GM21529 (cell line): ENCODE data around the gene SMAP1.
"Not testable (repeated sequence)": the region's sequence is repeated elsewhere in the genome, so short reads cannot be mapped to it uniquely, and the experiment has no call there.

ENCODE experiments used
- ATAC-seq: cut with Tn5 transposase; IDR thresholded peaks from one replicate; pipeline ENCODE4 v1.9.1; 2021; ENCODE audit not compliant: unreplicated experiment

SMAP1 gene

DNA sequence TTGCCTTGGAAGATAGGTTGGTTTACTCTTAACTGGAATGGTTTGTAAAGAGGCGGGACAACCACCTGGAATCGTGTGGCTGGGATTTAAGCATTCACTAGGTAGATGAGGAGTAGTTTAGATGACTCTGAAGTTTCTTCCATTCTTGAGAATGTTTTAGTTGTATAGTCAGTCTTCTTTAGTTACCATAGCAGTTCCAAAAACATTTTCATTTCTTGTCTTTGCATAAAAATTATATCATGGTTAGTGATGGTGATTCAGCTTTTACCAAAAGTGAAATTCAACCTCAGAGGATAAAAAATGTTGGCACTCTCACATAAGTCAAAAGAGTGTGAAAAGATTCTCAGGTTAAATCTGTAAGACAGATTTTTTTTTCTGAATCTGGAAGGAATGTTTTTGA, 70.3 kb downstream of the SMAP1 start:
- ATAC-seq, result no peak

DNA sequence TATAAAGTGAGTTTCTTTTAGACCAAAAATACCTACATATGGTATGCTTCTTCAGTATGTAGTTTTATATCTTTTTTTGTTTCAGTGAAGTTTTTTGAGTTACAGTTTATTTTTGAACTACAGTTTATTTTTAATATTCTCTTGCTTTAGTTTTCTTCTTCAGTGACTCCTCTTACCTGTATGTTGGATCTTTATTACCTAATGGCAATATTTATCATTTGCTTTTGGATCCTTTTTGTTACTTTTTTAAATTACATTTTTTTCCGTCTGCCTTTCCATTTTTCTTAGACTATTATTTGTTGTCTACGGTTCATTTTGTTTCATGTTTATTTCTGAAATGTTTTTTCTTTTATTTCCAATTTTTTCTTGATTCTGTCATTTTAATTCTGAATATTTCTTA, 71.9 kb downstream of the SMAP1 start:
- ATAC-seq, result no peak

DNA sequence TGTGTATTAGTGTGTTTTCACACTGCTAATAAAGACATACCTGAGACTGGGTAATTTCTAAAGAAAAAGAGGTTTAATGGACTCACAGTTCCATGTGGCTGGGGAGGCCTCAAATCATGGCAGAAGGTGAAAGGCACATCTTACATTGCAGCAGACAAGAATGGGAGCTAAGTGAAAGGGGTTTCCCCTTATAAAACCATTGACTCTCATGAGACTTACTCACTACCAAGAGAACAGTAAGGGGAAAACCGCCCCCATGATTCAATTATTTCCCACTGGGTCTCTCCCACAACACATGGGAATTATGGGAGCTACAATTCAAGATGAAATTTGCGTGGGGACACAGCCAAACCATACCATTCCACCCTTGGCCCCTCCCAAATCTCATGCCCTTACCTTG, 73.1 kb downstream of the SMAP1 start:
- ATAC-seq, result not testable (repeated sequence)

DNA sequence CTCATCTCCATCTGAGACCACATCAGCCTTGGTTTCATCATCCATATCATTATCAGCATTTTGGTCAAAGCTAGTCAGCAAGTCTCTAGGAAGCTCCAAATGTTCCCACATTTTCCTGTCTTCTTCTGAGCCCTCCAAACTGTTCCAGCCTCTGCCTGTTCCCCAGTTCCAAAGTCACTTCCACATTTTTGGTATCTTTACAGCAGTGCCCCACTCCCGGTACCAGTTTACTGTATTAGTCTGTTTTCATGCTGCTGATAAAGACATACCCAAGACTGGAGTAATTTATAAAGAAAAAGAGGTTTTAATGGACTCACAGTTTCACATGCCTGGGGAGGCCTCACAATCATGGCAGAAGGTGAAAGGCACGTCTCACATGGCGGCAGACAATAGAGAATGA, 74.8 kb downstream of the SMAP1 start:
- not testable (repeated sequence) for ATAC-seq

DNA sequence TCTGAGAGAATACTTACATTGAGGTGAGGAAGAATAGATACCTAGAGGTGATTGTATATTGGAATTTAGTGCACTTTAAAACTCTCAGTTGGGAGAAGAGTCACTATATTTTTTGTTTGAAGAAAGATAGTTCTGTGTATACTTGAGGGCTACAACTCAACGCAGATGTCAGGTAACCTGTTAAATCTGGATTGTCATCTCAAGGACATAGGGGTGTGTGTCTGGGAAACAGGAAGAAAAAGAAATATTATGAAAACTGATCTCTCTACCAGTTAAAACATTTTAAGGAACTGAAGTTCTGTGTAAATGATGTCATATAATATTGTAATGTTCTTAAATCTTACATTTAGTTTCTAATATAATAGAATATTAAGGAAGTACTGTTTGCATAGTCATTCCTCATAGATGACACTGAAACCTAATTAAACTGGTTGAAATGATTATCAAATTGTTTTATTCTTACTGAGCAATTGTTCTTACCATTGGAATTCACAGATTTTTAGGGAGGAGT, 86.2 kb downstream of the SMAP1 start:
- ATAC-seq, result no peak

DNA sequence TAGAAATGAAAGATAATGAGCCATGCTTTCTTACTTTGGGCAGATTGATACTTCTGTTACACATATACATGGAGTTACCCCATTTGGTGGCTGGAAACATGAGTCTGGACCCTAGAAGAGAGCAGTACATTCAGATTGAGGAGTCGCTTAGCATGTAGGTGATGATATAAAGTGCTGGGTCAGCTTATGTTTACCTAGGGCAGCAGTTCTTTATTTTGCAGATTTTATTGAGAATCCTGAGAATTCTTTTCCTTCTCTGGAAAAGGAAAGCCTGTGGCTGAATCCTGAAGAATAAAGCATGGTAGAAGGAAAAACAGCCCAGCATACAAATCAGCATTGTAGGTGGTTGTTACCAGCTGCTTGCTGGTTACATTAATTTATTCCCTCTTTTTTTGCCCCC, 91.2 kb downstream of the SMAP1 start:
- no peak for ATAC-seq

DNA sequence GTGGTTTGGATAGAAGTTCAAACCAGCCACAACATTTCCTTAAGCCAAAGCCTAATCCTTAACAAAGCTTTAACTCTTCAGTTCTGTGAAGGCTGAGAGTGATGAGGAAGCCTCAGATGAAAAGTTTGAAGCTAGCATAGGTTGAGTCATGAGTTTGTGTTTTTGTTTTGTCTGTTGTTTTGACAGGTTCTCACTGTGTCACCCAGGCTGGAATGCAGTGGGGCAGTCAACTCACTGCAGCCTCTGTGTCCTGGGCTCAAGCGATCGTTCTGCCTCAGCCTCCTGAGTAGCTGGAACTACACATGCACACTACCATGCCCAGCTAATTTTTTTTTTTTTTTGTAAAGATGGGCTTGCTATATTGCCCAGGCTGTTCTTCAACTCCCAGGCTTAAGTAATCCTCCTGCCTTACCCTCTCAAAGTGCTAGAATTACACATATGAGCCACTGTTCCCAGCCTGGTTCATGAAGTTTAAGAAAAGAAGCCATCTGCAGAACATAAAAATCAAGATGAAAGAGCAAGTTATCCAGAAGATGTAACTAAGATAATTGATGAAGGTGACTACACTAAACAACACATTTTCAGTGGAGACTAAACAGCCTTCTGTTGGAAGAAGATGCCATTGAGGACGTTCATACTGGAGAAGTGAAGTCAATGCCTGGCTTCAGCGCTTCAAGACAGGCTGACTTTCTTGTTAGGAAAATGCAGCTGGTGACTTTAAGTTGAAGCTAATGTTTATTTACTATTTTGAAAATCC, 96.2 kb downstream of the SMAP1 start:
- ATAC-seq, result no peak

DNA sequence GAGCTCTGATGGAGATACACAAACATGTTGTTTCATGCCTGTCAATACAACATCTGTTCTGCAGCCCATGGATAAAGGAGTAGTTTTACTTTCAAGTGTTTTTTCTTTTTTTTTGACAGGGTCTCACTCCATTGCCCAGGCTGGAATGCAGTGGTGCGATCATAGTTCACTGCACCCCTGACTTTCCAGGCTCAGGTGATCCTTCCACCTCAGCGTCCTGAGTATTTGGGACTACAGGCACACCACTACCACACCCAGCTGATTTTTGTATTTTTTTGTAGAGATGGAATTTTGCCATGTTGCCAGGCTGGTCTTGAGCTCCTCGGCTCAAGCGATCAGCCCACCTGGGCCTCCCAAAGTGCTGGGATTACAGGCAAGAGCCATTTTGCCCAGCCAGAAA, 97.0 kb downstream of the SMAP1 start:
- ATAC-seq, result no peak

DNA sequence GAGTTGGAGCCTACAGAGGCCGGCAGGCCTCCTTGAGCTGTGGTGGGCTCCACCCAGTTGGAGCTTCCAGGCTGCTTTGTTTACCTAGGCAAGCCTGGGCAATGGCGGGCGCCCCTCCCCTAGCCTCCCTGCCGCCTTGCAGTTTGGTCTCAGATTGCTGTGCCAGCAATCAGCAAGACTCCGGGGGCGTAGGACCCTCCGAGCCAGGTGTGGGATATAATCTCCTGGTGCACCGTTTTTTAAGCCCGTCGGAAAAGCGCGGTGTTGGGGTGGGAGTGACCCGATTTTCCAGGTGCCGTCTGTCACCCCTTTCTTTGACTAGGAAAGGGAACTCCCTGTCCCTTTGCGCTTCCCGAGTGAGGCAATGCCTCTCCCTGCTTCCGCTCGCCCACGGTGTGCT, 103.7 kb downstream of the SMAP1 start:
- not testable (repeated sequence) for ATAC-seq

DNA sequence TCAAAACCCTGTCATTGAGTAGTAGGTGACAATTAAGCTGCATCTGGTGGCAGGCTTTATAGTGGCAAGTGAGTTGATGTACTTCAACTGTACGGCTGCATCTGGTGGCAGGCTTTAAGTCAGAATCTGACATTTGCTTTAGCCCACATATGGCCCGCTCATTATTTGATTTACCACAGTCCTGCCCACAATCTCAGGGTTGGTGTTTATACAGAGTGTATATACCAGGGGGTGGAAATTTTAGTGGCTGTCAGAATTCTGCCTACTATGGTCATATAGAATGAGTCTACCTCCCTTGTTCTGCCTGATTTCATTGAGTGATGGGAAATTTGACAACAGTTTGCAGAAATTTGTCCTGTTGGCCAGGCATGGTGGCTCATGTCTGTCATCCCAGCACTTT, 112.3 kb downstream of the SMAP1 start:
- no peak for ATAC-seq

DNA sequence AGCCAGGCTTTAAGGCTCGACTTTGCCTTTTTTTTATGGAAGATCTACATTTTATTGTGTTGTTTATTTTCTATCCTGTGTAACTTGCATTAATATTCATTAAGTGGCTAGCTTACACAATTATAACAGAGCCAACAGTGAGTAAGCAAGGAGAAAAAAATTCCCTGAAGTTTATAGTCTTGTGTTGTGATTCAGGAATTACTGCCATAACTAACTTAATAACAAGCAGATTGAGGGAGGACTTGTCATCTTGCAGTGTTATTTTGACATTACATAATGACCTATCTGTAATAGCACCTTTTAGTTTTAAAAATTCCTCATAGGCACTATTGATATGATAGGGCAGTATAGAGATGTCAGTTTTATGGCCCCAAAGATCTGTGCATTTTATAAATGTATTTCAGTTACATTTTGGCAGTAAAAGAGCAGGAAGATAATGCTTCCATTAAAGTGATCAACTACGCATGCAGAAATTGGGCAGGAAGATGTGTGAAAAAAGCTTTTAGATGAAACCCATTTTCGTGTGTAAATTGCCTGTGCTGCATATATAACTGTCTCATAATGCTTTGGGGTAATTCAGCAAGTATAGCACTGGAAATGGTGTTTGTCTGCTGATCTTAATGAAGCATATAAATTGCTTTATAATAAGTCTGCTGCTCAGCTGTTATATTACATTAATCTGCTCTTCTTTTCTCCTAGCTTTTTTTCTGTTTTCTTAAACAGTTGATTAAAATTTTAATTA, 123.0 kb downstream of the SMAP1 start:
- ATAC-seq, result no peak

DNA sequence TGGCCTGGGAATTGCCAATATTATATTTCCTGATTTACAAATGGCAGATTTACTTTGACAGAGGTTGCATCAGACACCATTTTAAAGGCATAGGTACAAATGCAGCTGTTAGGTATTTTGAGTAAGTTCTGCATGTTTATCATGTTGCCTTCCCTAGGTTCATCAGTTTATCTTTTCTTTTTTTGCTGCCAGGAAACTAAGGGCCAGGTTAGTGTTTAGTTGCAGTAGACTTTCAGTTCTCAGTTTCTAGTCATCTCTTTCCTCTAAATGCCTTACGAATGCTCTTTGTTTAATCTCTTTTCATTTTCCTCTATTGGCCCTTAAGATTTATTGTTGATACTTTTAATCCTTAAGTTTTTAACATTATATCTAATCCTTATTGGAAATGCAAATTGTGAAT, 129.9 kb downstream of the SMAP1 start:
- peak; percentile 98 for ATAC-seq

DNA sequence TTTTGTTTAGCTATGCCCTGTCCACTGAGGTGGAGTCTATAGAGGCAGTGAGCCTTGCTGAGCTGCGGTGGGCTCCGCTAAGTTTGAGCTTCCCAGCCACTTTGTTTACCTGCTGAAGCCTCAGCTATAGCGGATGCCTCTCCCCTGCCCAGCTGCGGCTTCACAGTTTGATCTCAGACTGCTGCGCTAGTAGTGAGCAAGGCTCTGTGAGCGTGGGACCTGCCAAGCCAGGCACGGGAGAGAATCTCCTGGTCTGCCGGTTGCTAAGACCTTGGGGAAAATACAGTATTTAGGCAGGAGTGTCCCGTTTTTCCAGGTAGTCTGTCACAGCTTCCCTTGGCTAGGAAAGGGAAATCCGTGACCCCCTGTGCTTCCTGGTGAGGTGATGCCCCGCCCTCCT, 138.4 kb downstream of the SMAP1 start:
- ATAC-seq, result no peak

DNA sequence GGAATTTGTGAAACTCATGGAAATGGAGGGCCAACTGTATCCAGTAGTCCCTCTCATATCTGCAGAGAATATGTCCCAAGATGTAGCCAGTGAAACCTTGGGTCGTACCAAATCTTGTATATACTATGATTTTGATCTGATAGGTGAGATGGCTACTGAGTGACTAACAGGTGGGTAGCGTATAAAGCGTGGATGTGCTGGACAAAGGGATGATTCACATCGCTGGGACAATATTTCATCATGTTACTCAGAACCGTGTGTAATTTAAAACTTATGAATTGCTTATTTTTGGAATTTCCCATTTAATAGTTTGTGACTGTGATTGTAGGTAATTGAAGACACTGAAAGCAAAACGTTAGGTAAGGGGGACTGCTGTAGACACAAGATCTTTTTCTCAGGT, 144.1 kb downstream of the SMAP1 start:
- no peak for ATAC-seq

DNA sequence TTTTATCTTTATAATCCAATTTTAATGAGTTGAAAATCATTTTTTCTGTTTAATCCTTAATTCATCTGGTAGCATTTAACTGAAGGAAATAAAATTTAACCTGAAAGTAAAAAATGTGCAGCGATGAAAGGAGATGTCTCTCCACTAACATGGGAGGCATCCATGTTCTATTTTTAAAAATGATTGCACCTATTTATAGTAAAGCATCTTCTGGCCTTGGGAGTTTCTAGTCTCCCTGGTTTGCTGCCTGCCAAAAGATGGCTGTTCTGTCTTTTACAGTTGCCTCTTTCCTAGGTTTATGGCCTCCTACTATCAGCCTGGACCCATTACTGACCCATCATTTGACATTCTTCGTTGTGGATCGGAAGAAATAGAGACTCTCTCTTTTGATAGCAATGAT, 146.2 kb downstream of the SMAP1 start:
- ATAC-seq, result no peak

DNA sequence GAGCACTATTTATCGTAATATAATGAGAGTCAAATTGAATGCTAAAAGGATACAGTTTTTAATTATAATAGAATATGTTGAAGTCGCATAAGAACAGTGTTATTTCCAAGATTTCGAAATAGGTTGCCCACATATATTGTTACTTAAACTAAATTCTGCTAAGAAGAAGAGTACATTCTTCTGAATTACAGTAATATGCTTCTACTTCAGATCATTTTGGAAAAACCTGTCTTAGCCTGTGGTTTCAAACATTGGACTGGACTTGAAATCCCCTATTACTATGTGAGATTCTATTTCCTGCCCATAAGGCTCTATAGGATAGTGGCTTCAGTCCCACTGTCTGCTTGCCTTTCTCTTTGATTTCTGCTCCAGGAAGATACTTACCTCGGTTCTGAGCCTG, 152.0 kb downstream of the SMAP1 start:
- ATAC-seq, result no peak

DNA sequence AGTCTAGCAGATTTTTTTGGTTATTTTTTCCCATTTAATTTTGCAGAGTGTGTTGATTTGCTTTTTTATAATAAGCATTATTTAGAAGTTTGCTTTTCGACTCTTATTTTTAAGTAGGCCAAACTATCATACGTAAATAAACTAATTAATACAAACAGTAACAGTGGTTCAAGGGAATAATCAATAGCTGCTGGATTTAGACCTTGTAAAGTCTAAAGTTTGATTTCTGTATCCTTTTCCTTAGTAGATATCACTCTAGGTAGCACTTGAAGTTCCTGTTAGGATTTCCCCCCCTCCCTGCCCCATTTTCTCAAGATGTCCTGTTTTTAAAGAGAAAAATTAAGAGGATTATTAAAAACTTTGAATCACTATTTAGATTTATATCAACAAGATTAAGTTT, 153.1 kb downstream of the SMAP1 start:
- ATAC-seq, result no peak

DNA sequence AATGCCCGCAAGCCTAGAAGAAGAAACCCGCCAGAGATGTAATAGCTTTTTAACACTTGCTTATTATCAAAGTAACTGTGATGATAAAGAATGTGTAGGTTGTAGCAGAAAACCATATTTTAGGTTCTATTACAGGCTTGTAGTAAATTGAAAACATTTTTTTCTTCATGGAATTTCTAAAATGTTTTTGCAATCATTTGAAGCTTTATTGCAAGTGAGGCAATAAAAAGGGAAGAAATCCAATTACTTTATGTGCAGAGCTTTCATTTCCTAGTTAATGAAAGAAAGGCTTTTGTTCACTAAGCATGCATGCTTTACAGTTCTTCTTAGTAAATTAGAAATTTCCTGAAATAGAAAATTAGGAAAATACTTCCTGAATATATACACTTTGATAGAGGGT, 154.1 kb downstream of the SMAP1 start:
- no peak for ATAC-seq

DNA sequence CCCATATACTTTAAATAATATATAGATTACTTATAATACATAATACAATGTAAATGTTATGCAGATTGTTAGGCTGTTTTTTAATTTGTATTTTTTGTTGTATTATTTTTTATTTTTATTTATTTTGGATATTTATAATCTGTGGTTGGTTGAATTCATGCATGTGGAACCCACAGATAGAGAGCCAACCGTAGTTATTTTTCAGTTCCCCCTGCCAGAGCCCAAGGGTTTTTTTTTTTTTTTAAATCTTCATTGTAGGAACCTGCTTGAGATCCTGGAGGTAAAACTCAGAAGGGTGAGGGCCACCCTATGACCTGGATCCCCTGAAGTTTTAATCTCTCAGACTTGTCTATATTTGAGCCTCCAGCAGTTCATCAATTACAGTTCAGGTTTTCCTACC, 156.0 kb downstream of the SMAP1 start:
- no peak for ATAC-seq

DNA sequence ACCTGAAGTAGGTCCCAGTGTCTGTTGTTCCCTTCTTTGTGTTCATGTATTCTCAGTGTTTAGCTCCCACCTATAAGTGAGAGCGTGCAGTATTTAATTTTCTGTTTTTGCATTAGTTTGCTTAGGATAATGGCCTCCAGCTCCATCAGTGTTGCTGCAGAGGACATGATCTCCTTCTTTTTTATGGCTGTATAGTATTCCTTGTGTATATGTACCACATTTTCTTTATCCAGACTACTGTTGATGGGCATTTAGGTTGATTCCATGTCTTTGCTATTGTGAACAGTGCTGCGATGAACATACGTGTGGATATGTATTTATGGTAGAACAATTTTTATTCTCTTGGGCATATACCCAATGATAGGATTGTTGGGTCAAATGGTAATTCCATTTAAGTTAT, 163.7 kb downstream of the SMAP1 start:
- ATAC-seq, result no peak

DNA sequence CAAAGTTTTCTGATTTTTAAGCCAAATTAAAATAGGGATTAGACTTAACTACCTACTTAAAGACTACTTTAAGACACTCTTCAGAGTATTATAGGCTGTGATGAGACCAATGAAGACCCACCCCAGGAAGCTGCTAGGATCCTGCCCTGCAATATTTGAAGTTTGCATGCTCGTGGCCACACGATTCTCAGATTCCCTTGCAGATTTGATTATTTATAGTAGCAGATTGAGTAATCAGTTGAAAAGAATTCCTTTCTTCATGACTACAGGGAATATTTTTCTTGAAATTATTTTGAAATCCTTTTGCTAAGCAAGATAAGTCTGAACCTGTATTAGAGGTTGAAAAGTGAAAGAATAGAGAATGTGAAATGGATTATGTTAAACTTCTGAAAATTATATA, 166.8 kb downstream of the SMAP1 start:
- ATAC-seq, result no peak

DNA sequence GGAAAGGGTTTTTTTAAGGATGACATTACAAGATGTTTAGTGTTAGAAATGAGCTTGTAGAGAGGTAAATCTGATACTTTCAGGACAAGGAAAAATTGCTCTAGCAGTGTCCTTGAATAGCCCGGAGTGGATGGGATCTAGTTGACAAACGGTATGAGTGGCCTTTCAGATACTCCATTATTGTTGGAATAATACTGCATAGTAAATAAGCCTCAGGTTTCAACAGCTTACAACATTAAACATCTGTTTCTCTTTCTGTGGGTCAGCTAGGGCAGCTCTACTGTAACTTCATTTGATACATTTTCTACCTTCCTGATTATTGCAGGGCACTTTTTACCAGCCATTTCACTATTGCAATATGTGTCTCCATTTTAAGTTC, 171.2 kb downstream of the SMAP1 start:
- ATAC-seq, result no peak
